Mesenteric fat pad (tissue), 1 donor: ENCODE measurements around the gene PPP1R3A. TPM values are rescaled to one million over a fixed set of nuclear protein-coding genes. Genes with fewer than 3 reads are reported as not detected.

Experiments used
- DNase-seq: peaks from one replicate; pipeline ENCODE4 v3.0.0-alpha.2; 2020; ENCODE audit warnings: low spot score
- long read RNA-seq: library from polyadenylated mRNA; unstranded; transcript quantifications from one replicate; pipeline ENCODE4 v2.0.0, GENCODE V29; 2020
- total RNA-seq: library from RNA; stranded (reverse); fragmentation: NEBNext Ultra II Directional; extraction: Animal tissue kit (Norgen Biotek cat#: 25700); gene quantifications from one replicate; pipeline ENCODE4 v1.2.1, GENCODE V29; 2021
- donor health status: DM: yes; HTN: yes; CAD: no.

Gene PPP1R3A, protein sequence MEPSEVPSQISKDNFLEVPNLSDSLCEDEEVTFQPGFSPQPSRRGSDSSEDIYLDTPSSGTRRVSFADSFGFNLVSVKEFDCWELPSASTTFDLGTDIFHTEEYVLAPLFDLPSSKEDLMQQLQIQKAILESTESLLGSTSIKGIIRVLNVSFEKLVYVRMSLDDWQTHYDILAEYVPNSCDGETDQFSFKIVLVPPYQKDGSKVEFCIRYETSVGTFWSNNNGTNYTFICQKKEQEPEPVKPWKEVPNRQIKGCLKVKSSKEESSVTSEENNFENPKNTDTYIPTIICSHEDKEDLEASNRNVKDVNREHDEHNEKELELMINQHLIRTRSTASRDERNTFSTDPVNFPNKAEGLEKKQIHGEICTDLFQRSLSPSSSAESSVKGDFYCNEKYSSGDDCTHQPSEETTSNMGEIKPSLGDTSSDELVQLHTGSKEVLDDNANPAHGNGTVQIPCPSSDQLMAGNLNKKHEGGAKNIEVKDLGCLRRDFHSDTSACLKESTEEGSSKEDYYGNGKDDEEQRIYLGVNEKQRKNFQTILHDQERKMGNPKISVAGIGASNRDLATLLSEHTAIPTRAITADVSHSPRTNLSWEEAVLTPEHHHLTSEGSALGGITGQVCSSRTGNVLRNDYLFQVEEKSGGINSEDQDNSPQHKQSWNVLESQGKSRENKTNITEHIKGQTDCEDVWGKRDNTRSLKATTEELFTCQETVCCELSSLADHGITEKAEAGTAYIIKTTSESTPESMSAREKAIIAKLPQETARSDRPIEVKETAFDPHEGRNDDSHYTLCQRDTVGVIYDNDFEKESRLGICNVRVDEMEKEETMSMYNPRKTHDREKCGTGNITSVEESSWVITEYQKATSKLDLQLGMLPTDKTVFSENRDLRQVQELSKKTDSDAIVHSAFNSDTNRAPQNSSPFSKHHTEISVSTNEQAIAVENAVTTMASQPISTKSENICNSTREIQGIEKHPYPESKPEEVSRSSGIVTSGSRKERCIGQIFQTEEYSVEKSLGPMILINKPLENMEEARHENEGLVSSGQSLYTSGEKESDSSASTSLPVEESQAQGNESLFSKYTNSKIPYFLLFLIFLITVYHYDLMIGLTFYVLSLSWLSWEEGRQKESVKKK
- not detected for total RNA-seq
- long read RNA-seq, result 0 reads

DNA sequence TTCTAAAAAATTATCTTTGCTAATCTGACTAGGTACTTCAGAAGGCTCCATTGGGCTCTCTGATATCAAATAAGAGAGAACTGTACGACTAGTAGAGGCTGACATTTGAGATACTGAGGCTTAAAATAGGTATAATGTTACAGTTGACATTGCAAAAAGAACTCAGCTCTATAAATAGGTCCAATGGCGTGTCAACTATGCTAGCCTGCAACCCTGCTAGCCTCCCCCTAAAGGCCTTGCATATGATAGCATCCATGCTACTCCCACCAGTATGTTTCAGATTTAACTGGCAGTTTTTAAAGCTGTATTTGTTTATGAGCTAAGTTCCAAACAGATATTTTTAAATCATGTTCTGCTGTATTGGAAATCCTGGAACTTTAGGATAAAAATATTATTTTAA, at the start of gene PPP1R3A:
PPP1R3A (minus strand) TSS at position 64 of the 400 bp plus-strand sequence; CDS start at position 51, 13 bp downstream.
- DNase-seq, result no peak

DNA sequence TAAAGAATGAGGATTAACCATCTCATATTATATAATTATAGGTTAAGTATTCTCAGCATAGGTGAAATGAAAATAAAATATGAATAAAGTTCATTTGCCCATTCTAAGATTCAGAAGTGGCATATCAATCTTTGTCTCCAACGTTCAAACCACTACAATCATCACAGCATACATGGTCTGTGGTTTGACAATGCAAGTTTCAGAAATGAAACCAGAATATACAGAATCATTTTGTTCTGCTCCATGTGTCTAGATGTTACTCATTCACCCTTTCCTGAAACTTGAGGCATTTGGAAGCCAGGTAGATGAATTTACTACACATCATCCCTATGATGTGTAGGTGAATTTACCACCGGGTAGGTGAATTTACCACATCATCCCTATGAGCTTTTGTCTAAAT, 44.5 kb upstream of the PPP1R3A start:
- no peak for DNase-seq

DNA sequence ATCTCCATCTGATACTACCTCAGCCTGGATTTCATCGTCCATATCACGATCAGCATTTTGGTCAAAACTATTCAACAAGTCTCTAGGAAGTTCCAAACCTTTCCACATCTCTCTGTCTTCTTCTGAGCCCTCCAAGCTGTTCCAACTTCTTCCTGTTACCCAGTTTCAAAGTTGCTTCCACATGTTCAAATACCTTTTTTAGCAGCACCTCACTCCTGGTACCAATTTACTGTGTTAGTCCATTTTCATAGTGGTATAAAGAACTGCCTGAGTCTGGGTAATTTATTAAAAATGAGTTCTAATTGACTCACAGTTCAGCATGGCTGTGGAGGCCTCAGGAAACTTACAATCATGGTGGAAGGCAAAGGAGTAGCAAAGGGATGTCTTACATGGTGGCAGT, 41.1 kb upstream of the PPP1R3A start:
- no peak for DNase-seq

DNA sequence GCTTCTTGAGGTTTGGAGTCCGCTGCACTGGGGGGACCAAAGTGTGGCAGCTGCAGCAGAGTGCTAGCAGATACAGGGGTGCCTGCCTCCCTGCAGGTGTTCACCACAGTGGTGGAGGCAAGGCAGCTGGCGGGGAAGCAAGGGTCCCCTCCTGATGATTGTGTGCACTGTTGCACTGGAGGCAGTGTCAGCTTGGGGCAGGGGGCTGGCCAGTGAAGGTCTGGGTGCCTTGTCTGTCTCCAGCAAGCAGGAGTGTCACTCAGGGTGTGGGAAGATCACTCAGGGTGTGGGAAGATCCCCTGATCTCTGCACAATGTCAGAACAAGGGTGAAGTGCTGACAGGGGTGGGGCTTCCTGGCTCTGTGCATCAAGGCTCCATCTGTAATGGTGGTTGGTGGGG, 36.3 kb upstream of the PPP1R3A start:
- DNase-seq, result no peak

DNA sequence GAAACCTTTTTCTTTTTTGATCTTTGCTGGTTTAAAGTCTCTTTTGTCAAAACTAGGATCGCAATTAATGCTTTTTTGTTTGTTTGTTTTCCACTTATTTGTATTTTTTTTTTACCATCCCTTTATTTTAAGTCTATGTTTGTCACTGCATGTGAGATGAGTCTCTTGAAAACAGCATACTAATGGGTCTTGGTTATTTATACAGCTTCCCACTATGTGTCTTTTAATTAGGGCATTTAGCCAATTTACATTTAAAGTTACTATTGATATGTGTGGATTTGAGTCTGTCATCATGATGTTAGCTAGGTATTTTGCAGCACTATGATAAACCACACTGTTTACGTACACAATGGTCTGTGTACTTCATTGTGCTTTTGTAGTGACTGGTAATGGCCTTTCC, 34.7 kb upstream of the PPP1R3A start:
- DNase-seq, result no peak

DNA sequence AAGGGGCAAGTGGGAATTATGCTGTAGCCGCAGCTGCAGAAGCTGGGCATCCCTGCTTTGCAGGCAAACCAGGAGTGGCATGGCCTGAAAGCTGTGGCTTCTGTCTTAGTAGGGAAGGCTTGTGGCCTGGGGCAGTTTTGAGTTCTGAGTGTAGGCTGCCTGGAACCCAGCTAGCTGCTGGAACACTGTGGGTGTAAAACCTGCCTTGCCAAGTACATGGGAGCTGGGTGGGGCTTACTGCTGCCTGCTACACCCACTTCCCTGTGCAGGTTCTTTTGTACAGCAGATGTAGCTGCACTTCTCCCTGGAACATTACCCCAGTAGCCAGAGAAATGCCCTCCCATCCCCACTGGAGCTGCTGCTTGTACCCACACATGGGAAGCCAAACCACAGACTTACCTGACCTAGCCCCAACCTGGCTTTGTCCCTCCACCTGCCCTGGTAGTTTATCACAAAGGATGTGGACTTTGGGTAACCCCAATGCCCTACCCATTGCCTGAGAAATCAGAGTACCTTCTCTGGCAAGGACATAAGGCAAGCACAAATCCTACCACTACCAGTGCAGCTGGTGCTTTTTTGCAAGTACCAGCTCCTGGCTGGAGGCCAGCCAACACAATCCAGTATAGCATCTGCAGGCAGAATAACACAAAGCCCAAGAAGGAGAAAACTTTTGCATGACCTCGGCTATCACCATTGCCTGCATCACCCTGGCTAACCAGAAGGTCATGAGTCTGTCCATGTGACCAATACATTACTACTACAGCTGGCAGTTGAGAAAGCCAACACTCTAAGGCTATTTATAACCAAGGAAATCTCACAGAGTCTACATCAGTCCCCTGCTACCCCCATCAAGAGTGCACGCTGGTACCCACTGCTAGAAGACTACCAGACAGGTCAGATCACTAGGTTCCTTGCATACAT, 26.5 kb upstream of the PPP1R3A start:
- DNase-seq, result peak; percentile 77

DNA sequence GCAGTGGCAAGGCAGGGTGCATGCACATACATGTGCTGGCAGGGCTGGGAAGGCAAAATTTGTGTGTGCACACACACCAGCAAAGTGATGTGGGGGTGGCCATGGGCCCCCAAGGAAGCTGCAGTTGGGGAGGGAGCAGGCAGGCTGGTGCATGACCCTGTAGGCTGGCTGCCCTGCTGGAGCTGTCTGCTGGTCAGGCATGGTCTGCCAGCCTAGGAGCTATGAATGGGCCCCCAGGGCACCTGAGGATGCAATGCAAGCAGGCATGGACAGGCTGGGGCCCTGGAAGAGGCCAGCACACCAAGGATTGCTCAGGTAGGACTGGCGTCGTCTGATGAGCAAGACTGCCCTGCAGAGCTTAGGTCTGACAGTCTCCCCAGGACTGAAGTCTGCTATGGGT, 18.2 kb upstream of the PPP1R3A start:
- peak; percentile 75 for DNase-seq

DNA sequence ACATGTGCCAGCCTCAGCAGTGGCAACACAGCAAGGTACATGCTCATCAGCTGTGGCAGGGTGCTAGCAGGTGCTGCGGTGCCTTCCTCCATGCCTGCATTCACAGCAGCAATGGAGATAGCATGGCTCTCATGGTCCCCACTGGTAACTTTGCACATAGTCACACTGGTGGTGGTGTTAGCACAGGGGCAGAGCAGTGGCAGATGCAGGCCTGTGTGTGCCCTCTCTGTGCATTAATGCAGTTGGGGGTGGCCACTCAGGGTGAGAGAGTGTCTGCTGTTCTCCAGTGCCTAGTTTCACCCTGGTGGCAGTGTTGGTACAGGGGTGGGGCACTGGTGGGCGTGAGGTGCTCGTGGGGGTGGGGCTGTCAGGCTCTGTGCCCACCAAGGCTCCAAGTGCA, 17.7 kb upstream of the PPP1R3A start:
- peak; percentile 68 for DNase-seq

DNA sequence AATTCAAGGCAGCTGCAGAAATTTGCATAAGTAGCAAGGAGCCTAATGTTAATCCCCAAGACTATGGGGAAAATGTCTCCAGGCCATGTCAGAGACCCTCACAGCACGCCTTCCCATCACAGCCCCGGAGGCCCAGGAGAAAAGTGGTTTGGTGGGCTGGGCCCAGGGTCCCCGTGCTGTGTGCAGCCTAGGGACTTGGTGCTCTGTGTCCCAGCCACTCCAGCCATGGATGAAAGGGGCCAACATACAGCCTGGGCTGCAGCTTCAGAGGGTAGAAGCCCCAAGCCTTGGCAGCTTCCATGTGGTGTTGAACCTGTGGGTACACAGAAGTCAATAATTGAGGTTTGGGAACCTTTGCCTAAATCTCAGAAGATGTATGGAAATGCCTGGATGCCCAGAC, 10.6 kb upstream of the PPP1R3A start:
- DNase-seq, result peak; percentile 81

DNA sequence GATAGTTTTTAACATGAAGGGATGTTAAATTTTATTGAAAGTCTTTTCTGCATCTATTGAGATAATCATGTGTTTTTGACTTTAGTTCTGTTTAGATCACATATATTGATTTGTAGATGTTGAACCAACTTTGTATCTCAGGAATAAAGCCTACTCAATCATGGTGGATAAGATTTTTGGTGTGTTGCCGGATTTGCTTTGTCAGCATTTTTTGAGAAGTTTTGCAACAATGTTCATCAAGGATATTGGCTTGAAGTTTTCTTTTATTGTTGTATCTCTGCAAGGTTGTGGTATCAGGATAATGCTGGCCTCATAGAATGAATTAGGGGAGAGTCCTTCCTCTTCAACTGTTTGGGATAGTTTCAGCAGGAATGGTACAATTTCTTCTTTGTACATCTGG, 9.3 kb upstream of the PPP1R3A start:
- DNase-seq, result no peak

DNA sequence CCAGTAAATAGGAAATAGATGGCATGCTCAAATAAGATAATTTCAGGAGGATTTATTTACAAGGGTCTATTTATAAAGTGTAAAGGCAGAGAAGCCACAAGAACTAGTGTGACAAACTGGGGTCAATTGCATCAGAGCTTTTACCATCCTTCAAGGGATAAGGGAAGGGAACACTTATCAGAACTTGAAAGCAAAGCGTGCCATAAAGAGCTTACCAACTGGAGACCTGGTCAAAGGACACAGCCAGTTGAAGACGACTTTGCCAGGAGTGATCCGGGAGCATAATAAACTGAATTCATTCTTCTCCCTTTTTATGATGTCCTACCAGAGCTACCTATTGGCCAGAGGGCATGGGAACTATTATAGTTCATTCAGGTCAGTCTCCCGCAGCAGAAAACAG, 3.2 kb upstream of the PPP1R3A start:
- DNase-seq, result no peak

DNA sequence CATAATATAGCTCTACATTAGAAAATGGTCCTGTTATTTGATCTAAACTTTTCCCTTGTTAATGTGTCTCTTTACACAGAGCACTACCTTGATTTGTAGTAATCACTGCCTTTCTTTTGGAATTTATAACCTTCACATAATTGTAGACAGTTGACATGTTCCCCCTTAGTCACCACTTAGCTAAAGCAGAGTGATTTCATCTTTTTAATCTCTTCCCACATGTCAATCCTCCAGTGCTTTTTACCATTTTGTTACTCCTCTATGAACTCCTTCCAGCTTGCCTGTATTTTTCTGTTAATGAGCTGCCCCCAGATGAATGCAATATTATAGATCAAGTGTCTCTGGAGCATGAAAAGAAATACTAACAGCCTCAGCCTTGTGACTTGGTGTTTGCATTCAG, 2.6 kb upstream of the PPP1R3A start:
- no peak for DNase-seq

DNA sequence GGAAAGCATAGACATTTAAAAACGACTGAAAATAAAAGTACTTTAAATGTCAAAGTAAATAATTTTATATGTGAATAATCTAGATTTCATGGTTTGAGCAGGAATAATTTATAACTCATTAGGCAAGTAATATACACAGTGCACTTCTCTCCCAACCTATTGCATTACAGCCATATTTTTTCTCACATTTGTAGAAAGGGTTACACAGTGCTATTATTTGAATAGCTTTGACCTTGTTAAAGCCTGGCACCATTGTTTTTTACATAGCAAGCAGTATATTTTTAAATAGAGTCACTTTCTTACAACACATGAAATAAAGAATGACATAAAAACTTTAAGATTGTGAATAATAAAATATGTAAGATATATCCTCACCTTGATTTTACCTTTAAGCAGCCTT, 969 bp downstream of the PPP1R3A start:
- no peak for DNase-seq

DNA sequence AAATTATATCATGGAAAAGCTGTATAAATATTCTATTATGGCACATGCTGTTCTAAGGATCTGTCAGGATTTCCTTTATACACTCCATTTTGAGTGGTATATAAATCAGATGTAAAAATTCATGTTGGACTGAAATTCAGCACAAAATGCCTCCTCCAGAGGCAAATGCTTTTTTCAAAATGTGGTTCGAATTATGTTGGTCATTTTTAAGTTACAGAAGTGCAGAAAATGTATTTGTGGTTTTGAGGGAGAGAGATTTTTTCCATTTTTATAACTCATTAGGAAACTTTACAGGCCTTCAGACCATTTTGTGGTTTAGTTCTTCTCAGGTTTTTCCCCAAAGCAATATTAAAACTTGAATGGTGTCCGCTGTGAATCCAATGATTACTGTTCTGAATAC, 2.9 kb downstream of the PPP1R3A start:
- DNase-seq, result no peak

DNA sequence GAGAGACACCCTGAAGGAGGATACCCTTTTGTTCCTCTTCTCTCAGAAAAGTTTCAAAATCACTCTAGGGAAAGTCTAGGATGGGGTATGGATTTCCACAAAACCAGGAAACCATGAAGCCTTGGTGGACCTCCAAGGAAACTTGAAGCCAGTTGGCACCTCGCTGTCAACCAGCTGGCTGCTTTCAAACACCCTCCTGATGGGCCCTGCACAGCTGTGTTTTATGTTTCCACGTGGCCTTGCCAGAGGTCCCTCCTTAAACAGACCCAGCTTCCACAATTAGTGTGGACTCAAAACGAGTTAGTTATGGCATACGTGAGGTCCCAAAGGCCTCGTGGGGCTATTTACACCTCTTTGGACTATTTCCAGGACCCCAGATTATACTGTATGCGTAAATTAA, 5.9 kb downstream of the PPP1R3A start:
- DNase-seq, result no peak

DNA sequence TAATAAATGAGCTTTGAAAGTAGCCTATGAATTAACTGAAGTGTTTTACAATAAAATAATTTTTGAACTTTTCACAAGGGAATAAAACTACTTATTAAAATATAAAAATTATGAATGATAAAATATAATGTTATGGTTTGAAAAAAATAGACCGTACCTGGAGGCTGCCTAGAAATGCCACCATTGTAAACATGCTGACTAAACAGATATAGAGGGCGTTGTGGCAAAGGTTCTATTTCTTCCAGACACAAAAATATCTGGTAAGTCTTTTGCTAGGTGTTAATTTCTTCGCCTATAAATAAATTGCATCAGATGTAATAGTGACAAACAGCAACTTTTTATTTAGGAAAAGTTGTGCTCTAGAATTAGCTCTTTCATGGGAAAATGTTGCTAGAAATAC, 11.2 kb downstream of the PPP1R3A start:
- no peak for DNase-seq

DNA sequence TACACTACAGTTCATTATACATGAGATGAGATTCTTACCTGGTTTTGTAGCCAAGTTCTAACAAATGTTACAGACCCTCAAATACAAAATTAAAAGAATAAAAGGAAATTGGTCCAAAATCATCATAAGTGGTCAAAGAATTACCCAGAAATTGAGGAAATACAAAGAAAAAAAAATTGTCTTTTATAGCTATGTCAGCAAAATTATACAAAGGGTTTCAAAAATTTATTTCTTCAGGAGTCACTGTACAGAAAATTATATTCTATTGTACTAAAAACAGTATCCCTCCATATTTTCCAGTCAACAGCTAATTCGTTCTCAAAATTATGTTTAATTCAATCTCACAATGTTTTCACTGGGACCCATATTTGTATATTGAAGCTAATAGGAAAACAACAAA, 14.3 kb downstream of the PPP1R3A start:
- no peak for DNase-seq

DNA sequence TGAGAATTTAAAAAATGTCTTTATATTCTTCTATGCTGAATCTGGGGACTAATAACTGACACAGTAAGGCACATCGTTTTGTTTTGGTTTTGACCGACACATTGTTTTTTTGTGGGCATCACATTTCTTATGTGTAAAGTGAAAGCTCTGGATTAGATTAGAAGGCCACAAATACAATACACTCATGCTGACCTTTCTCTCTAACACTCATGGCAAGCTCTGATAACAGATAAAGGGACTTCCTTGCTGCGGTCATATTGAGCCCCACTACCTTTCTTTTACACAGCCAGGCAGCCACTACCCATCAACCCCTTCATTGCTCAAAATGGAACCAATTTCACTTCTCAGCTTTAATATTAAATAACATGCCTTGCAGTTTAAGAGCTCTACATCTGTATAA, 26.0 kb downstream of the PPP1R3A start:
- DNase-seq, result no peak

DNA sequence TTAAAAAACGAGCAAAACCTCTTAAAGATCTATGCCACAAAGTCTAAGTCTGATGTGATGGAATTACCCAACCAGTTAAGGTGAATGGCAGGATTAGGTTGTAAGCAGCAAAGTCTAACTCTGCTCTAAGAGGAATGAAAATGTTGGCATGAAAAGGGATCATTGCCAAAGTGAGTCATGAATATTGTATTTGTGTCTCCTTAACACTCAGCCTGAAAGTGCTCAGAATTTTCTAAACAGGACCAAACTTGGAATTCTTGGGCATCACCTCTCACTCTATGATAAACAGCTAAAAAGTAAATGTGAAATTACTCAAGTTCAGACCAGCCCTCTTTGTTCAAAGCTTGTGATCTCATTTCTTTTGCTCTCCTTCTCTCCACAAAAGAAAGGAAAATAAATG, 27.0 kb downstream of the PPP1R3A start:
- no peak for DNase-seq

DNA sequence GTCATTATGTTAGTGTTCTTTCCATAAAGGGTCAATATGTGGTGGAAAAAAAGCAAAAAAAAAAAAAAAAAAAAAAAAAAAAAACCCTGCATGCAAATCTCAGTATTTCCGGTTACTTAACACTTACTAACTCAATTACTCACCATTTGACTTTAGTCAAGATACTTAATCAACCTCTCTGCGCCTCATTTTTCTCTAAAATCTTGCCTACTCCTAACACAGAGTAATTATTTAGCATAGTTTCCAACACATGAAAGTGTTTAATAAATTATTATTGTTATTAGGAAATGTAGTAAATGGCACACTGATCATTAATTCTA, 27.8 kb downstream of the PPP1R3A start:
- no peak for DNase-seq
